GM19468 (cell line): Measurements from ENCODE around the gene MYPN.
"Not testable (repeated sequence)": the region's sequence is repeated elsewhere in the genome, so short reads cannot be mapped to it uniquely, and the experiment has no call there.

ENCODE experiments used
- ATAC-seq: cut with Tn5 transposase; IDR thresholded peaks from one replicate; pipeline ENCODE4 v1.9.1; 2021; ENCODE audit warnings: mild to moderate bottlenecking, moderate library complexity, moderate number of reproducible peaks; ENCODE audit not compliant: unreplicated experiment; ENCODE audit errors: extremely low read depth

MYPN gene

DNA sequence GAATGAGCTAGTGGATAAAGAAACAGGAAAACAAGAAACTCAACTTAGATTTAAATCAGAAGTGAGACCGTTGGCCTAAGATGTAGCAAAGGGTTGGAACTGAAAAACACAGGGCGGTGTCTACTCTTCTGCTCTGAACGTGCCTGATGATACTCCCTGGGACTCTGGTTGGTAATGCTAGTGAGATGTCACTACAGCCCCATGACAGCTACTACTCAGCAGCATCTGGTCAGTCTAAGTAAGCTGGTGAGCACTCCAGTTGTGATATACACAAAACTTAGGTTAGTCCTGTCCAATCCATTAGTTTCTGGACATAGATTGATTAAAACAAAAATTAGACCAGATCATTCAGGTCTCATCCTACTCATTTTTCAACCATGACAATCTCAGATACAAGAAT is 15.4 kb downstream of the MYPN start:
- ATAC-seq, result no peak

- ATAC-seq, result no peak
These were observed 16.5 kb downstream of the MYPN start for GRCh38 chr10:68125772-68126171.

- no peak for ATAC-seq
These were observed 18.7 kb downstream of the MYPN start for GRCh38 chr10:68128015-68128414.

DNA sequence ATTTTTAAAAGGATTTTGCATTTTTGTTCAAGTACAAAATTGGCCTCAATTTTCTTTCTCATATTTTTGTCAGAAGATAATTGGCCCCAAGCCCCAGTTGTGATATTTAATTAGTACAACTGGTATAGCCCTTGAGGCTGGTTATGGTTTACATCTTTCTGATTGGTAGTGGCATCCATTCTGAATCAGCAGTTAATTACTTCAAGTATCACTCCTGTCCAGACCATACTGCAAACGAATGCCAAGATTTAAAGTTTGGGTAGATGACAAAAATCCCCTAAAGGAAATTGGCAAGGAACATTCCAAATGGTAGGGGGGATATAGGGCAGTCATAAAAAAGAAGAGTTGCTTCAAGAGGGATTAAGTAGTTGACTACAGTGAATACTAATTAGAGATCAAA is 23.1 kb downstream of the MYPN start:
- no peak for ATAC-seq

GRCh38 chr10:68133523-68133922 is 24.2 kb downstream of the MYPN start:
- ATAC-seq, result no peak

- ATAC-seq, result no peak
These were observed 26.1 kb downstream of the MYPN start for GRCh38 chr10:68135362-68135761.

GRCh38 chr10:68135922-68136792 is 26.9 kb downstream of the MYPN start:
- ATAC-seq, result no peak

- no peak for ATAC-seq
These were observed 27.9 kb downstream of the MYPN start for GRCh38 chr10:68137171-68137570.

- ATAC-seq, result no peak
These were observed 29.2 kb downstream of the MYPN start for GRCh38 chr10:68138526-68138925.

DNA sequence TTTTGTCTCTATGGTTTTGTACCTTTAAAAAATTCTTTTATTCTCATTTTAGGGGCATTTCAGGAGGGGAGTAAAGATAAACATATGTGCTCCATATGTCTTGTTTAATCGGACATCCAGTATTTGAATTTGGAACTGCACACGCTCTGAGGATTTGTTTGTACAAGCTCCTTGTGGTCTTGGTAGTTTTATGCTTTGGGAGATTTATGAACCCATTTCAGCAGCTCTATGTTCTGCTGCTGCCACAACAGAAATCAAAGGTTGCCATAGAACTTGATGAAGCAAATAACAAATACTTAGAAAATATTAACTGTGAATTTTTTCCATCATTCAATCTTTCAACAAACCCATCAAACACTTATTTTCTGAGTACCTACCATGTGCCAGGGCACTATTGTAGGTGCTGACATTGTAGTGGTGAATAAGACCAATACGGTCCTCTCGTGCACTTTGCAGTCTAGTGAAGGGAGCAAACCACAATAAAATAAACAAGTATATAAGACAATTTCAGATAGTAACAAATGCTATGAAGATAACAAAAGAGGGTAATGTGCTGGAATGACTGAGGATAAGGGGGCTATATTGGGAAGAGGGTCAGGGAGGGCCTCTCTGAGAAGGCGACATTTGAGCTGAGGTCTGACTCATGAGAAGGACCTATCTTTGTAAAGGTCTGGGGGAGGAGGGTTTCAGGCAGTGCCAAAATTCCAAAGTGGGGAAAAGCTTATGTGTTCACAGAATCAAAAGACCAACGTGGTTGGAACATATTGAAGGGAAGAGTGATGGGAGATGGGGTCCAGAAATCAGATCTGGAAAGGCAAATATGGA is 30.4 kb downstream of the MYPN start:
- no peak for ATAC-seq

DNA sequence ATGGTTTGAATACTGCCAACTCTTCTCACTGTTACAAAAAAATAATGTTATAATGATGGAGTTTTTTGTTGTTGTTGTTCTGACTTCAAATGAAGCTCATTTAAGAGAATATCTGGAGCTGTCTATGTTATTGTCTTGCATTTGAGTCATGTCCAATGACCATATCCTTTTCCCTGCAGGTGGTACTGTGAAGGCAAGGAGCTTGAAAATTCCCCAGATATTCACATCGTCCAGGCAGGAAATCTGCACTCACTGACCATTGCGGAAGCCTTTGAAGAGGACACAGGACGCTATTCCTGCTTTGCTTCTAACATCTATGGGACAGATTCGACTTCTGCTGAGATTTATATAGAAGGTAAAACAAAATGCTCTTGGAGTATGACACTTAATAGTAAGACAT is 33.5 kb downstream of the MYPN start:
- no peak for ATAC-seq

DNA sequence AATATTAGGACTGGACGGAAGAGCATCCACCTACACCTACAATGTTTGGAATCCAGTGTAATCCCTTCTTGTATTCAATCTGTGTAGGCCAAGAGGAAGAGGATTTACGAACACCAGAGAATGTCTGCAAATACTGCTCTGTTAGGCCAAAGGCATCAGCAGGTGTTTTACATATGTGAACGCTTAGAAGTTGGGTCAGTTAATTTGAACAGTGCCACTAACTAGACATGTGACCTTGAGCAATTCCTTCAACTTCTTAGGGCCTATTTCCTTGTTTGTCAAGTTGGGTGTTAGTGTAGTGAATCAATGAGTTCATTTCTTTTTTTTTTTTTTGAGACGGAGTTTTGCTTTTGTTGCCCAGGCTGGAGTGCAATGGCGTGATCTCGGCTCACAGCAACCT is 35.4 kb downstream of the MYPN start:
- ATAC-seq, result no peak

DNA sequence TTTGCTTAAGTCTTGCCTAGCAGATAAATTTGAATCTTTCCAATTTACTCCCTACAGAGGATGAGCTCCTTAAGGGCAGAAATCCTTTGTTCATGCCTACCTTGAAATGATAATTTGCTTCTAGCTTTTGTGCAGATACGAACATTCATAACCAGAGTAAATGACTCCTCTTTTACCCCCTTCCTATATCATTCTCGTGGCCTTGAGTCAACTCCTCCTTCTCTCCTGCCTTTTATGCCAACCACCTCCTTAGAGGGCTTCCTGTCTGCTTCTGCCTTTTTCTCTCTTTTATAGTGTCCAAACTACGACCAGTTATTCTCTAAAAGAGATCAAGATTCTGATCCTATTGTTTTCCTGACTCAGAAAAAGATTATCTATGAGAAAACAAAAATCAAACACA is 36.4 kb downstream of the MYPN start:
- no peak for ATAC-seq

DNA sequence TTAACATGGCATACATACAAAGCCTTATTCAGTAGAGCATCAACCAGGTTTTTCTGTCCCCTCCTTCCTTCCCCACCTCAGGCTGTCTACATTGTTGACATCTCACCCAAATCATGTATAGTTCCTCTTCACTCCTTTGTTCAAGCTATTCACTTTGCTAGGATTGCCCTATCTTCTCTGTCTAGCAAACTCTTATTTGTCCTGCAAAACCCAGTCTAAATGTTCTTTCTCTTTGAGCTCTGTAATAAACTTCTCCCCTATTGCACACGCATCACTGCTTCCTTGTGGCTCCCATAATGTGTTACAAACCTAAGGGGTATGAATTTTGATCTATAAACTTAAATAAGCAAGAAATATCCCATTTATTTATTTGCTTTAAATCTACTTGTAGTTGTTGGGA is 36.8 kb downstream of the MYPN start:
- no peak for ATAC-seq

DNA sequence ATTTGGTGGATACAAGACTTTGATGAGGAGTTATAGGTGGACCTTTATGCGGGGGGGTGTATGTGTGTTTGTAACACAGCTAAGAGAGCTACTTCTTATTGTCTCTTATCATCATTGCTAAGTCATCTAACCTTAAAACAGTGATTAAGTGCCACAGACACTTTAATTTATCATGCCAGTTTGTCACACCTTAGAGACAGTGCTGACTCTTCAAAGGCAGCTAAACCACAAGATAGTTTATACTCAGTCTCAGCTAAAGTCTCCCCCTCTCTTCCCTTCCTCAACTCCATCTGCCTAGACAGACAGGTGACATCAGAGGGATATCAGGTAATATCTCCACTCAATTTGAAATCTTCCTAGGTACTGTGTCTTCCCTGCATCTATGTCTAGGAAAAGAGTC is 42.2 kb downstream of the MYPN start:
- no peak for ATAC-seq

GRCh38 chr10:68153473-68154210 is 44.4 kb downstream of the MYPN start:
- no peak for ATAC-seq

DNA sequence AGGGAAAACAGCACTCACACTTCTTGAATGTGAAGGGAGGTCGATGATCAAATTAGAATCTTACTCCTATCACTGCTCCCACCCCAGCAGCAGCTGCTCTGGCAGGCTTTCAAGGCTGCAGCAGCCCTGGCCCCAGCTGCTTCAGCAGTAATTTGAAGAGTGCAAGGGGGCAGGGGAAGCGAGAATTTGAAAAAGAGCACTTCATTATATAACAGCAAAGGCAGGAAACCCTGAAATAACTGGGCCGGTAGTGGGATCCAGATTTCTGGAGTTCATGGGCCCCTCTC is 44.9 kb downstream of the MYPN start:
- no peak for ATAC-seq

DNA sequence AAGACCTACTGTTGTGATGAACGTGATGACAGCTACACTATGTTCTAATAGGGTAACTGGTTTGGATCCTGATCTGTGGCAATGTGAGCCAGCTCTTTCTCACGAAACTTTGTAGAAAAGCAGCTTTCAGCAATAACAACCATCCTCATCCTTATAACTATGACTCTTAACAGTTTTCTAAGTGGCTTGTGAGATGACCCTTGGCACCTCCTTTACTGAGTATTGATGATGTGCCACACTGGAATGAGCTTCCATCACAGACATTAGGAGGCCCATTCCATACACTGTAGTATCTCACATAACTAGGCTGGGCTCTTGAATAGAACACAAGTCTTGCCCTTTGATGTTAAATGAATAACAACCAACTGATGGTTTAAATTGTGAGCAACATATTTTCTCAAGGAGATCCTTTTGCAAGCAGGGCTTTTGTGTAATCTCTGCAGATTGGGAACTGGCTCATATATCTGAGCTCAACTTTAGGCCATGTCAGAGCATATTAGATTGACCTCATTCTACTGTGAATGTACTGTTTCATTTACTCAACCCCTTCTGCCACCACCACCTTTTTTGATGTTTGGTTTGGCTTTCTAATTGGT is 46.4 kb downstream of the MYPN start:
- ATAC-seq, result no peak

DNA sequence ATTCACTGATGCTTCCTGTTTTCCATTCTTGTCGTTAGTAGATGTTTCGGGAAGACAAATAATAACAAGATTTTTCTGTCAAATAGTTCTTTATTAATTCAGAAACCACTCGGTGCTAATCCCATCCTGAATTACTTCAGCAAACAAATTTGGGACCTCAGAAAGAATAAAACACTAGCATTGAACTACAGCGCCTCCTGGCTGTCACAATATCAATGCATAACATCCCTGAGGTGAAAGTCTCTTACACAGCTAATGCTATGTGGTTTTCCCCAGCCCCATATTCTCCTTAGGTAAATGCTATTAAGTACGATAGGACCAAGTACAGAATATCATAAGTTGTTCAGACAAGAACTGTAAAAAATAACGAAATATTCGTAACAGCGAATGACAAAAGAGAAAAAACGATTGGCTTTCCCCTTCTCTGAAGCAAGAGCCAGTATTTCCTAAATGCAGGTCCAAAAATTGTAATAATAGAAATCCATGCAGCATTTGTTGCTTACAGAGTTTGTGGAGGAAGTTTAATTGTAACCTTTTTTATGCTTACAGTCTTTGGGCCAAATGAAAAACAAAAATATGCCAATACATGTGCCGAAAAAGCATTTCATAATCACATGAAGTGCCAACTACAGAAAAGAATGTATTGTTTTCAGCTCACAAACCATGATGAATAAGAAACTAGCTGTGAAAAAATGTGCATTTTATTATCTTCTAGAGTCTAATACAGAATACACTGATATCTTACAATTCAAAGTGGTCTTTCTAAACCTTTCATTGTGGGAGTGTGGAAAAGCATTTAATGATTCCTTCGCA is 47.3 kb downstream of the MYPN start:
- ATAC-seq, result no peak

- not testable (repeated sequence) for ATAC-seq
These were observed 48.2 kb downstream of the MYPN start for GRCh38 chr10:68157522-68157921.
